Activated CD4-positive, alpha-beta T cell treated with anti-CD3 and anti-CD28 coated beads, Interleukin-2, Interleukin-4, amounts not matched to agents 100 ng/mL and 50 ng/mL, durations not matched to agents 16 hours and 8 hours (primary cell): ENCODE results near the gene DHX36.

Experiments
- DNase-seq: peaks from one replicate; pipeline ENCODE4 v3.0.0-alpha.2; 2020; ENCODE audit warnings: low spot score

The DHX36 gene

DNA sequence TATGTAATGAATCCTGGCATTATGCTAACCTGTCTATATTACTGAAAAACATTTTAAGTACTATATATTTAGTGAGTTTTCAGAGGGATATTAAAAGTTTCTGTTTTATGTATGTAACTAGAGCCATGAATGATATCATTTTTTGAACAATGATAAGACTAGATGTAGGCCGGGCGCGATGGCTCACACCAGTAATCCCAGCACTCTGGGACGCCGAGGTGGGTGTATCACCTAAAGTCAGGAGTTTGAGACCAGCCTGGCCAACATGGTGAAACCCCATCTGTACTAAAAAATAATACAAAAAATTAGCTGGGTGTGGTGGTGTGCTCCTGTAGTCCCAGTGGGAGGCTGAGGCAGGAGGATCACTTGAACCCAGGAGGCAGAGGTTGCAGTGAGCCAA lies 34.1 kb downstream of the DHX36 start:
- no peak for DNase-seq

- DNase-seq: no peak
Measured at GRCh38 chr3:154285221-154285620, 39.1 kb downstream of the DHX36 start.

DNA sequence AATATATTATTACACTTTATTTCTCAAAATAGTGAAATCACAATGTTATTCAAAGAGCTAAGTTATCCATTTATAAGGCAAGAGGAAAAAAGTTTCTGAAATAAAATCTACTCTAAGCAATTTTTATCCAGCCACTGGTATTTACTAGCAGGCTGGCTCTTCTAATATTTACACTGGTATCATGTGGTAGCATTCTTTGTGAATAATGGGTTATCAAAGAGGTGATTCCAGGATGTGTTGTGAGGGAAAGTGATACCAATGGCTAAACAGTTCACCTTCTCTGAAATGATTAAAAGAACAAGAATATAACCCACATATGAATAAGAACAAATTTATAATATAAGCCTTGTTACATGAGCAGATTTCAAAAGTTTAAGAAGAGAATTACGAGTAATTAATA lies 44.1 kb downstream of the DHX36 start:
- no peak for DNase-seq

- DNase-seq: no peak
Measured at GRCh38 chr3:154275965-154276364, 48.3 kb downstream of the DHX36 start.

GRCh38 chr3:154275292-154275691 lies 49.0 kb downstream of the DHX36 start:
- DNase-seq: no peak

- DNase-seq: no peak
Measured at GRCh38 chr3:154274348-154274747, 49.9 kb downstream of the DHX36 start.

GRCh38 chr3:154273381-154273780 lies 50.9 kb downstream of the DHX36 start:
- DNase-seq: no peak

DNA sequence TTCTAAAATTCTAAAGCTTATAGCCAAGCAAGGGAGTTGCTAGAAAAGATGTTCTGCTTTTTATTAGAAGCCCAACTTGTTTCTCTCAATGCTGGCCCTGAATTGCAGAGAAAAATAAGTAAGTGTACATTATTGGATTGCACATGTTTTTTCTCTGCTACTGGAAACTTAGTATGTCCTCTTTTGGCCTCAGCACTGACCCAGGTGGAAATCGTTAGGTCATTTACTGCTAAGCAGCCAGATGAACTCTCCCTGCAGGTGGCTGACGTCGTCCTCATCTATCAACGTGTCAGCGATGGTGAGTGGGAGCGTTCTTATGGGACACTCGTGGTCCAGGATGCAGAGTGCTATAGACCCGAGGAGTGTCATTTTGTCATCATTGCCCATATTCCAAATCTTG lies 69.8 kb downstream of the DHX36 start:
- DNase-seq: no peak

DNA sequence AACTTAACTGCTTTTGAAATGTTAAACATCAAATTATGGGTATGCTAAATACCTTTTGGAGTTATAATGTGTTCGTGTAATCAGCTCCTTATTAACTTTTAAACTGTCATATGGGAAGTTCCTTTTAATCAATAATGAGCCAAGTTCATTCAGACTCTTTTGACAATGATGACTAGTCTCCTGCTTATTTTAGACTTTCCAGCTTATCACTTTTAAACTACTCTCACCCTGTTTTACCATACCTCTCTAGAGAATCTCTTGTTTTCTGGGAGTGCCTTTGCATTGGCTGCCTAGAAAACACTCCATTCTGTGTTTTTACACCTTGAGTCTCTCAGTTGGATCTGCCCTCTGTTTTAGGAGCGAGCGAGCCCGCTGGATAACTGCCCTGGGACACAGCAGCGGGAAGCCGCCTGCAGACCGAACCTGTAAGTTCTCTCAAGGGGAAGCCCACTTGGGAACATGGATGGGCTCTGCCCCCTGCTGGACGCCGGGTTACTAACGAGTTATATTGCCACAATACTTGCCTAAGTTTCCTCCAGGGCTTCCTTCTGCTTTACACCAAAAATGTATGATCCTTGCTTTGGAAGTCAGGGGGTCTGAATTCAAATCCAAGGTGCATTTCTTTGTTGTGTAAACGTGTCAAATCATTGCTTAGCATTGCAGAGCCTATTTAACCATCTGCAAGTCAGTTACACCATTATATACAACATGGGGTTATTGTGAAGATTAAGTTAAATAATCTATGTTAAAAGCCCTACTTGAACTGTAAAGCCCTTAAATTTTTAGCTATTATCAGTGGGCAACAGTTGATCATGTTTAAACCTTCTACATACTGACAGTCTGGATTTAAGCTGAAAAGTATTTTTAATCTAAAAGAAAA lies 71.3 kb downstream of the DHX36 start:
- DNase-seq: peak; percentile 71

- no peak for DNase-seq
Measured at GRCh38 chr3:154251610-154252009, 72.7 kb downstream of the DHX36 start.

DNA sequence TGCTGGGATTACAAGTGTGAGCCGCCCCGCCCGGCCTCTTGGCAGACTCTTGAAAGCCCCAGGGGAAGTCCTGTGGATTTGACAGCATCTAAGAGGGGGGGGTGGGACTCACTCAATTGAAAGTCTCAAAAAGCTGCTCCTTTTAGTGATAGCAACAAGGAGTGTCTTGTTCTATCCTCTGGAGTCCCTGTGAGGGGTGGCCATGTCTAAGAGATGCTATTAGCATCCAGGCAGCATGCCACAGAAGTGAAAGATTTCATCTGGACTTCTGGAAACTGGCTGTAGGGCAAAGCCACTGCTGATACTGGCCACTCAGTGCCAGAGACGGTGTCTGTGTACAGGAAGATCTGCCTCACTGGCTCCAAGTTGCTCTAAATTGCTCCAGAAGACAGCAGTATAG lies 74.0 kb downstream of the DHX36 start:
- DNase-seq: no peak

- no peak for DNase-seq
Measured at GRCh38 chr3:154247806-154248415, 76.4 kb downstream of the DHX36 start.

GRCh38 chr3:154244644-154245043 lies 79.6 kb downstream of the DHX36 start:
- no peak for DNase-seq

DNA sequence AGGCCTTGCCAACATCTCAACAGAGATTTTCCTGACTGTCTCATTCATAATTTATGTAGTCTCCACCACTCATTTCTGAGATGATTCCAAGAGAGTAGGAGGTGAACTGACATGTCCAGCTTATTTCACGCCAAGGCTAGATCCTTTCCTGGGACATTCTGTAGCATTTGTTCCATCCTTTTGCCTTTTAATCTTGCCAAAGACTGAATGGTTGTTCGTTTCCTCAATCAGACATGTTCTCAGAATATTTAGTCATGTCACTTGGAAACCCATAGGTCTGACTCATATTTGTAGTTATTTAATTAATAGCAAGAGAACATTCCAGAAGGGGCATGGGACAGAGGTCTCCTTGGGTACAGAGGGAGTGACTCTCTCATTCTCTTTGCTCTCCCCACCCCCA lies 80.9 kb downstream of the DHX36 start:
- DNase-seq: no peak

DNA sequence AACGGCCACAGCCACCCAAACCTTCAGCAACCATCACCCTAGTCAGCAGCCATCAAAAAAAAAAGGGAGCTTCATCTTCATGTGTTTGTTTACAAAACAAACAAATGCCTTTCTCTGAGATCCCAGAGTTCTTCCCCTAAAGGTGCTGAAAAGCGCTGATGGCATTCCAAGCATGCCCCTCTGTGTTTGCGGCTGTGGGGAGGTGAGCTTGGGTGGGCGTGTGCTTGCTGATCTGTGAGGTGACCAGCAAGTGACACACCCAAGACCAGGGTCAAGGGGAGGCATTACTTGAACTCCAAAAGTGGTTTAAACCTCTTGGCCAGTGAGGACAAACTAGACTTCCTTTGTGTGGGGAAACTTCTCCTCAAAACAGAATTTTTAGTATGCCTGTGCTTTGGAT lies 81.5 kb downstream of the DHX36 start:
- no peak for DNase-seq

DNA sequence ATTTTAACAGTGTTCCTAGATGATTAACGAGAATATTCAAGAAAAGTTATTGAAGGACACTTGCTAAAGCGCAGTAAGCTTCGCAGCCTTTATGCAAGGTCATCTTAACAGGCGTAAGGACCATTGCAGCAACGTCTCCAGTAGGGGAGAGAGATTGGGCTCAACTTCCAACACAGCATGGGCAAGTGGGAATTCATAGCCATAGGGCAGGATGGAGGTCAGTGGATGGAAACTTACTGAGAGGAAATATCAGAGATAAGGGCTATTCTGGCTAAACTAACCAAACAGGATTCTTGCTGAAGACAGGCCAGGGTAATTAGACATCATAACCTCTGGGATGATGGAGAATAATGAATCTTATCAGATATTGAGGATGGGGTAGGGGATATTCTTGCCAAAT lies 82.8 kb downstream of the DHX36 start:
- DNase-seq: no peak

DNA sequence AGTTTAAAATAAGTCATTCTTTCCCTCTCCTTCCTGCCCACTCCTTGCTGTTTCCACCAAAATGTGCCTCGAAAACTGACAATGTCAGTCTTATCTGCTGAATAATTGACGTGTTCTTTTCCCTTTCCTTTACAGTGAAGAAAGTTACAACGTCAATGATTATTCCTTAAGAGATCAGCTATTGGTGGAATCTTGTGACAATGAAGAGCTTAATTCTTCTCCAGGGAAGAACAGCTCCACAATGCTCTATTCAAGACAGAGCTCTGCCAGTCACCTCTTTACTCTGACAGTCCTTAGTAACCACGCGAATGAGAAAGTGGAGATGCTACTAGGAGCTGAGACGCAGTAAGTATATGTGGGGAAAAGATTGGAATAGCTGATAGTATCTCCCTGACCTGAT lies 84.1 kb downstream of the DHX36 start:
- no peak for DNase-seq

DNA sequence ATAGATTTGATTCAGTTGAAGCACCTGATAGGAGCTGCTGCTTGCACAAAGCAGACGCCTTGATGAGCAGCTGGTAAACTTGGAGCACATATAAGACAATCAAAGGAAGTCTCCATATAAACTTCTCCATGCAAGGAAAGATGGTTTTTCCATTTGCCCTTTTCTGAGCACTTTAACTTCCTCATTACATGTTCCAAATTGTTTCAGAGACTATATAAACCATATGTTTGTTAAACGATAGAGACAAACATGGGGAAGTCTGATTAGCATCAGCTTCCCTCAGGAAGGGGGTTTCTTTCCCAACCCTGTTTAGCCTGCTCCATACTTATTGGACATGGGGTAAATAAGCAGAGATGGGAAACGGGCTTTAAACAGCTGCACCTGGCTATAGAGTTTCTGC lies 88.0 kb downstream of the DHX36 start:
- no peak for DNase-seq

DNA sequence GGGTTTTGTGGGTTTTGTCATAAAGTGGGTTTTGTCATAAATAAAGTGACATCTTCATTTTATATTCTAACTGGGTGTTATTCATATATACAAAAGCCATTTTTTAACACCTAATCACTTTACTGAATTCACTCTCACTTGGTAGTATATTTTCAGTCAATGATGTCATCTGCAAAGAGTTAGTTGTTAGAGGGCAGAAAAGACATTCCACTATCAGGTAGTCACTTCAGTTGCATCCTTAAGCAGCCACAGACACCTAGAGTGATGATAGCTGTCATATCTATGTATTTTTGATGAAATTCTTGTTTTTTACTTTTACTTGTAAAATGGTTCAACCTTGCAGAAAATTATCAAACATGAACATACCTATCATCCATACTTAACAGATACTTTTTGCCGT lies 89.0 kb downstream of the DHX36 start:
- no peak for DNase-seq

- DNase-seq: no peak
Measured at GRCh38 chr3:154229217-154229590, 95.1 kb downstream of the DHX36 start.

GRCh38 chr3:154228561-154229216 lies 95.6 kb downstream of the DHX36 start:
- DNase-seq: no peak

DNA sequence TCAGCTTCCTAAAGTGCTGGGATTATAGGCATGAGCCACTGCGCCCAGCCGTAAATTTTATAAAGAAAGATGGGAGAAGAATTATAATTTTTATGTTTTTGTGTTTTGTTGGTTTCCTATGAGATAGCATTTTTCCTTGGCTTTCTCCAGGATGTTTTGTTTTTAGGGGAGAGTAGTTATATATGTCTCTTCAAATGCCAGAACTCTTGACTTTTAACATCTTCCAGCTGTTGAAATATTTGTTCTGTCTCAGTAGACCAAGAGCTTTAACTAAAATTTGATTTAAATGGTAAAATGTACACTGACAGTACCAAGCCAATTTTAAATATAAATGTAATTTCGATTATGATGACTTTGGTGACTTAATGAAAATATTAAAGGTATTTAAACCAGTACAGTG lies 96.8 kb downstream of the DHX36 start:
- no peak for DNase-seq

DNA sequence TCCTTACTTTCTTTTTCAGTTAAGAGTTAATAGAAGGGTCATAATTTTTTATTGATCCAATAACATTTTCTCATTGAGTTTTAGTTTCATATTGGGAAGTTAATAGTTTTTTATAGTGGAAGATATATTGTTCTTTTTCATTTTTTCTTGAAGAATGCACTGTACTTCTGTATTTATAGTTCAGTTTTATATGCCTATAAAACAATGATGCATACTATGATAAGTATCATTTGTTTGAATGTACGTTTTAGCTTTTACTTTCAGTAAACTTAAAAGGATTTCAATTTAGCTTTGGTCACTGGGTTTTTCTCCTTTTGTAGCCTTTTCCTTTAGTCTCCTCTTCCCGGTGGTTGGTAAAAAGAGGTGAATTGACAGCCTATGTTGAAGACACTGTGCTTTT lies 98.8 kb downstream of the DHX36 start:
- no peak for DNase-seq
